Measurements from ENCODE around the gene MBTD1. TPM values are rescaled to one million over a fixed set of nuclear protein-coding genes. Genes with fewer than 3 reads are reported as not detected.

Gene MBTD1
- total RNA-seq, 3 donors from 2014 or later, result 19.4 to 34.5 (median 24.9) TPM

GRCh38 chr17:51260237-51261023 is 581 bp upstream of the MBTD1 start, which contains the start of gene UTP18:
Gene UTP18 (plus strand): TSS chr17:51260546. CDS start chr17:51260585, 39 bp downstream.
- H3K27ac ChIP-seq, result peak within 1 kb of the TSS; percentile 96 to 97
- DNase-seq (ENCODE audit: low spot score in 2 of 2), result peak; percentile 95
- TF ChIP-seq POLR2AphosphoS5 (IDR thresholded peaks at IDR 0.05) (peak; percentile 25 to 95 (median 85)), CTCF (IDR thresholded peaks at IDR 0.05) (no peak), POLR2A (IDR thresholded peaks at IDR 0.05) (peak; percentile 25)
- H3K4me1 ChIP-seq, result peaks cover 0 to 15% of the 10 kb centered on the region in 2 donors
- intact Hi-C loops (cut with DNase I; ENCODE audit: low total_unique reads), result no loop called here
- H3K36me3 ChIP-seq, result no peaks in the 10 kb centered on the region
- H3K27me3 ChIP-seq, result no peaks in the 10 kb centered on the region
- H3K9me3 ChIP-seq, result no peaks in the 10 kb centered on the region
- peak within 1 kb of the TSS; percentile 98 to 100 (median 98) for H3K4me3 ChIP-seq

- no peaks in the 10 kb centered on the region for H3K27me3 ChIP-seq
- intact Hi-C loops (cut with DNase I; ENCODE audit: low total_unique reads), result no loop called here
- no peaks in the 10 kb centered on the region for H3K9me3 ChIP-seq
- H3K27ac ChIP-seq, result peak overlapping the region; percentile 96 to 97
- H3K36me3 ChIP-seq, result no peaks in the 10 kb centered on the region
- H3K4me1 ChIP-seq, result peaks cover 0 to 15% of the 10 kb centered on the region in 2 donors
- H3K4me3 ChIP-seq, result peak overlapping the region; percentile 98 to 100 (median 98)
- TF ChIP-seq CTCF (IDR thresholded peaks at IDR 0.05) (no peak), POLR2A (IDR thresholded peaks at IDR 0.05) (no peak), POLR2AphosphoS5 (IDR thresholded peaks at IDR 0.05) (no peak)
- DNase-seq (ENCODE audit: low spot score in 2 of 2), result no peak
Observed at GRCh38 chr17:51258756-51259563, 889 bp downstream of the MBTD1 start.

GRCh38 chr17:51257150-51258081 is 2.4 kb downstream of the MBTD1 start:
- TF ChIP-seq CTCF (IDR thresholded peaks at IDR 0.05), result no peak
- no peak for TF ChIP-seq POLR2A (IDR thresholded peaks at IDR 0.05)
- TF ChIP-seq POLR2AphosphoS5 (IDR thresholded peaks at IDR 0.05), result no peak
- H3K27me3 ChIP-seq, result no peaks in the 10 kb centered on the region
- no peak overlapping the region for H3K4me3 ChIP-seq
- no peak for DNase-seq (ENCODE audit: low spot score in 2 of 2)
- intact Hi-C loops (cut with DNase I; ENCODE audit: low total_unique reads), result no loop called here
- H3K36me3 ChIP-seq, result peaks cover 6% of the 10 kb centered on the region
- peaks cover 0 to 15% of the 10 kb centered on the region in 2 donors for H3K4me1 ChIP-seq
- H3K9me3 ChIP-seq, result no peaks in the 10 kb centered on the region
- no peak overlapping the region for H3K27ac ChIP-seq

GRCh38 chr17:51256101-51256500 is 3.7 kb downstream of the MBTD1 start:
- peaks cover 6% of the 10 kb centered on the region for H3K36me3 ChIP-seq
- peaks cover 0 to 15% of the 10 kb centered on the region in 2 donors for H3K4me1 ChIP-seq
- no peak overlapping the region for H3K4me3 ChIP-seq
- no peak for TF ChIP-seq POLR2A (IDR thresholded peaks at IDR 0.05)
- DNase-seq (ENCODE audit: low spot score in 2 of 2), result no peak
- H3K27ac ChIP-seq, result no peak overlapping the region
- H3K9me3 ChIP-seq, result no peaks in the 10 kb centered on the region
- no peaks in the 10 kb centered on the region for H3K27me3 ChIP-seq
- intact Hi-C loops (cut with DNase I; ENCODE audit: low total_unique reads), result no loop called here

GRCh38 chr17:51255673-51256072 is 4.2 kb downstream of the MBTD1 start:
- Histone ChIP-seq H3K4me3 (no peak overlapping the region), H3K27ac (no peak overlapping the region), H3K9me3 (no peaks in the 10 kb centered on the region), H3K4me1 (peaks cover 0 to 15% of the 10 kb centered on the region in 2 donors), H3K27me3 (no peaks in the 10 kb centered on the region), H3K36me3 (peaks cover 6% of the 10 kb centered on the region)
- intact Hi-C loops (cut with DNase I; ENCODE audit: low total_unique reads), result no loop called here
- DNase-seq (ENCODE audit: low spot score in 2 of 2), result no peak
- TF ChIP-seq POLR2AphosphoS5 (IDR thresholded peaks at IDR 0.05) (no peak), POLR2A (IDR thresholded peaks at IDR 0.05) (no peak), CTCF (IDR thresholded peaks at IDR 0.05) (no peak)

Measured in breast epithelium (tissue), 4 donors.